H9 (cell line): ENCODE data around the gene ABCF1. TPM values are rescaled to one million over a fixed set of nuclear protein-coding genes. Genes with fewer than 3 reads are reported as not detected.

Experiments used
- DNase-seq: peaks from one replicate; pipeline ENCODE4 v3.0.0-alpha.2; 2017
- H2AFZ ChIP-seq: one replicate; pipeline ENCODE4 v1.6.1; 2013; ENCODE audit warnings: mild to moderate bottlenecking, low read length, control low read depth, moderate library complexity
- H2AK5ac ChIP-seq: 2 replicates; pipeline ENCODE4 v1.6.1; 2013; ENCODE audit warnings: low read length, control low read depth, mixed read lengths; ENCODE audit not compliant: insufficient read length
- H2BK120ac ChIP-seq: one replicate; pipeline ENCODE4 v1.6.1; 2013; ENCODE audit warnings: low read depth, mild to moderate bottlenecking, low read length, control low read depth, inconsistent platforms; ENCODE audit not compliant: poor library complexity, severe bottlenecking
- H2BK12ac ChIP-seq: 2 replicates; pipeline ENCODE4 v1.6.1; 2013; ENCODE audit warnings: low read length, control low read depth, mixed read lengths, low read depth; ENCODE audit not compliant: insufficient read length
- H2BK15ac ChIP-seq: 2 replicates; pipeline ENCODE4 v1.6.1; 2013; ENCODE audit warnings: low read depth, low read length, control low read depth
- H2BK20ac ChIP-seq: one replicate; pipeline ENCODE4 v1.6.1; 2013; ENCODE audit warnings: low read depth, mild to moderate bottlenecking, low read length, control low read depth, inconsistent platforms; ENCODE audit not compliant: poor library complexity, severe bottlenecking
- H2BK5ac ChIP-seq: 2 replicates; pipeline ENCODE4 v1.6.1; 2013; ENCODE audit warnings: low read length, control low read depth, mixed read lengths; ENCODE audit not compliant: insufficient read length
- H3K14ac ChIP-seq: 2 replicates; pipeline ENCODE4 v1.6.1; 2013; ENCODE audit warnings: low read length, control low read depth; ENCODE audit not compliant: insufficient read depth
- H3K18ac ChIP-seq: 2 replicates; pipeline ENCODE4 v1.6.1; 2013; ENCODE audit warnings: low read depth, mild to moderate bottlenecking, mixed read lengths, low read length, control low read depth; ENCODE audit not compliant: insufficient read length
- H3K23ac ChIP-seq: 2 replicates; pipeline ENCODE4 v1.6.1; 2013; ENCODE audit warnings: low read length, control low read depth, mixed read lengths, low read depth; ENCODE audit not compliant: insufficient read length
- H3K23me2 ChIP-seq: 2 replicates; pipeline ENCODE4 v1.6.1; 2013; ENCODE audit warnings: low read depth, mild to moderate bottlenecking, mixed read lengths, low read length, control low read depth; ENCODE audit not compliant: insufficient read length, poor library complexity, severe bottlenecking
- H3K27ac ChIP-seq: 2 replicates; pipeline ENCODE4 v1.5.1; 2013; ENCODE audit warnings: low read length, control low read depth, mixed read lengths, low read depth; ENCODE audit not compliant: insufficient read length
- H3K27me3 ChIP-seq: 2 replicates; pipeline ENCODE4 v1.6.1; 2013; ENCODE audit warnings: low read length, control low read depth, inconsistent platforms; ENCODE audit not compliant: insufficient read depth
- H3K4ac ChIP-seq: 2 replicates; pipeline ENCODE4 v1.6.1; 2013; ENCODE audit warnings: low read depth, mild to moderate bottlenecking, control low read depth, inconsistent platforms, low read length, moderate library complexity
- H3K4me1 ChIP-seq: 2 replicates; pipeline ENCODE4 v1.6.1; 2013; ENCODE audit warnings: low read length, control low read depth, inconsistent platforms; ENCODE audit not compliant: insufficient read depth
- H3K4me2 ChIP-seq: 2 replicates; pipeline ENCODE4 v1.6.1; 2013; ENCODE audit warnings: low read length, control low read depth, mixed read lengths; ENCODE audit not compliant: insufficient read length, insufficient read depth
- H3K56ac ChIP-seq: 2 replicates; pipeline ENCODE4 v1.6.1; 2013; ENCODE audit warnings: low read depth, mild to moderate bottlenecking, mixed read lengths, low read length, control low read depth; ENCODE audit not compliant: insufficient read length
- H3K79me1 ChIP-seq: 2 replicates; pipeline ENCODE4 v1.6.1; 2013; ENCODE audit warnings: low read depth, mild to moderate bottlenecking, moderate library complexity, low read length, control low read depth, inconsistent platforms; ENCODE audit not compliant: insufficient read depth, poor library complexity, severe bottlenecking
- H3K79me2 ChIP-seq: 2 replicates; pipeline ENCODE4 v1.6.1; 2013; ENCODE audit warnings: low read length, control low read depth, inconsistent platforms; ENCODE audit not compliant: insufficient read depth
- H3K9ac ChIP-seq: 2 replicates; pipeline ENCODE4 v1.6.1; 2013; ENCODE audit warnings: low read length, control low read depth, mixed read lengths; ENCODE audit not compliant: insufficient read length; ENCODE audit errors: extremely low read depth
- H3K9me3 ChIP-seq: one replicate; pipeline ENCODE4 v1.6.1; 2013; ENCODE audit warnings: low read depth, low read length, inconsistent platforms; ENCODE audit not compliant: control insufficient read depth
- H3T11ph ChIP-seq: one replicate; pipeline ENCODE4 v1.6.1; 2013; ENCODE audit warnings: mild to moderate bottlenecking, low read length, control low read depth, inconsistent platforms
- H4K20me1 ChIP-seq: one replicate; pipeline ENCODE4 v1.6.1; 2013; ENCODE audit not compliant: control insufficient read depth, insufficient read length, insufficient read depth
- H4K5ac ChIP-seq: 2 replicates; pipeline ENCODE4 v1.6.1; 2013; ENCODE audit warnings: low read depth, mild to moderate bottlenecking, mixed read lengths, low read length, control low read depth; ENCODE audit not compliant: insufficient read length
- H4K8ac ChIP-seq: replicated peaks from 2 replicates; pipeline ENCODE4 v1.6.1; 2013; ENCODE audit warnings: low read length, control low read depth, mixed read lengths, low read depth; ENCODE audit not compliant: insufficient read length
- H4K91ac ChIP-seq: 2 replicates; pipeline ENCODE4 v1.6.1; 2013; ENCODE audit warnings: low read depth, mild to moderate bottlenecking, moderate library complexity, mixed read lengths, low read length, control low read depth; ENCODE audit not compliant: insufficient read length
- H3K27ac Mint-ChIP-seq, 3 experiments: 2 replicates in 2 of 3; 3 replicates in 1 of 3; pipeline ENCODE4 v1.8.0; 2020 to 2021; ENCODE audit warnings: mixed read lengths in 3 of 3, mild to moderate bottlenecking in 1 of 3, moderate library complexity in 1 of 3
- H3K27me3 Mint-ChIP-seq: 2 replicates; pipeline ENCODE4 v1.8.0; 2021; ENCODE audit warnings: low read depth, mild to moderate bottlenecking, moderate library complexity, mixed read lengths
- H3K36me3 Mint-ChIP-seq, 3 experiments: 2 replicates in 2 of 3; 3 replicates in 1 of 3; pipeline ENCODE4 v1.8.0; 2020 to 2021; ENCODE audit warnings: low read depth in 3 of 3, mixed read lengths in 3 of 3; ENCODE audit not compliant: insufficient read depth in 1 of 3
- H3K4me1 Mint-ChIP-seq, 2 experiments: 2 replicates each; pipeline ENCODE4 v1.8.0; 2020; ENCODE audit warnings: mixed read lengths in 2 of 2
- H3K4me3 Mint-ChIP-seq, 2 experiments: 2 replicates in 1 of 2; 3 replicates in 1 of 2; pipeline ENCODE4 v1.8.0; 2020 to 2021; ENCODE audit warnings: mild to moderate bottlenecking in 2 of 2, mixed read lengths in 2 of 2, moderate library complexity in 1 of 2
- H3K9me3 Mint-ChIP-seq, 2 experiments: 2 replicates in 1 of 2; 3 replicates in 1 of 2; pipeline ENCODE4 v1.8.0; 2020; ENCODE audit warnings: mild to moderate bottlenecking in 2 of 2, mixed read lengths in 2 of 2, moderate library complexity in 1 of 2
- CTCF ChIP-seq: fragments of 200-600 bp; sonication (generic); conservative IDR thresholded peaks from 3 replicates; pipeline ENCODE4 v1.8.0; 2021; ENCODE audit warnings: antibody characterized with exemption, mild to moderate bottlenecking
- WGBS: extraction: QIAGEN DNeasy Blood & Tissue Kit; methylation state at CpG from one replicate; pipeline ENCODE4 v1.1.7; 2013; ENCODE audit warnings: missing lambda C conversion rate, low lambda C conversion rate, mixed read lengths; ENCODE audit not compliant: insufficient read length; ENCODE audit errors: extremely low coverage; 5-methylcytosine and 5-hydroxymethylcytosine counted together
- total RNA-seq: library from RNA; stranded (reverse); gene quantifications from 2 replicates; pipeline ENCODE4 v1.2.1, GENCODE V29; 2021

Gene ABCF1
- total RNA-seq, 1 experiment from 2014 or later = 118 TPM

- Histone ChIP-seq H3K4me2 (peak within 1 kb of the TSS; percentile 82), H3K9me3 (no peaks in the 10 kb centered on the region), H3K79me2 (peaks cover 5% of the 10 kb centered on the region; the same call in 1 of the 2 replicates), H3K4ac (no peak within 1 kb of the TSS; the same call in 1 of the 2 replicates), H4K20me1 (no peaks in the 10 kb centered on the region), H2BK20ac (no peak within 1 kb of the TSS), H3K79me1 (peaks cover 2% of the 10 kb centered on the region), H3K23me2 (peaks cover 14% of the 10 kb centered on the region), H3K4me1 (no peaks in the 10 kb centered on the region), H2BK120ac (no peak within 1 kb of the TSS), H2BK12ac (no peak within 1 kb of the TSS), H3K56ac (no peak within 1 kb of the TSS), H2BK5ac (peak within 1 kb of the TSS; percentile 15), H3K9ac (peak within 1 kb of the TSS; percentile 81), H3K14ac (peak within 1 kb of the TSS; percentile 92), H3K18ac (peak within 1 kb of the TSS; percentile 98), H3T11ph (peak within 1 kb of the TSS; percentile 22), H3K27me3 (no peaks in the 10 kb centered on the region), H2BK15ac (no peak within 1 kb of the TSS), H4K5ac (peak within 1 kb of the TSS; percentile 50), H2AK5ac (no peak within 1 kb of the TSS), H4K8ac (peak within 1 kb of the TSS; percentile 32), H2AFZ (no peak within 1 kb of the TSS), H3K23ac (no peak within 1 kb of the TSS), H3K27ac (peak within 1 kb of the TSS; percentile 56), H4K91ac (no peak within 1 kb of the TSS)
- peak; percentile 94 for DNase-seq
- peak within 1 kb of the TSS; percentile 100 for H3K27ac Mint-ChIP-seq
- TF ChIP-seq CTCF = no peak
- peaks cover 28 to 67% (median 50%) of the 10 kb centered on the region in 3 experiments for H3K36me3 Mint-ChIP-seq
- H3K27me3 Mint-ChIP-seq = no peaks in the 10 kb centered on the region
- no CpG with 5 or more reads among the region's 42 CpGs for WGBS
- peaks cover 15 to 17% of the 10 kb centered on the region in 2 experiments for H3K4me1 Mint-ChIP-seq
- no peaks in the 10 kb centered on the region; a peak in 1 of 5 replicates for H3K9me3 Mint-ChIP-seq
- H3K4me3 Mint-ChIP-seq = peak within 1 kb of the TSS; percentile 94 to 95
Observed at GRCh38 chr6:30556906-30557682, 14.1 kb upstream of the ABCF1 start, which contains the start of gene PRR3. TSS of gene PRR3 (plus strand) at chr6:30557295. CDS start at chr6:30557345, 50 bp downstream.
